Coronary artery (tissue), 2 donors: ENCODE results near the gene TRNT1.

Experiments used
- DNase-seq: peaks from one replicate; pipeline ENCODE4 v3.0.0-alpha.2; 2017; ENCODE audit warnings: low spot score
- H3K27ac ChIP-seq, 2 donors: fragments of 200-600 bp; sonication (generic); one replicate each; pipeline ENCODE4 v1.5.1; 2016 to 2019
- H3K4me3 ChIP-seq: fragments of 200-600 bp; sonication (generic); 2 replicates; pipeline ENCODE4 v1.5.1; 2016; ENCODE audit warnings: mild to moderate bottlenecking, moderate library complexity
- CTCF ChIP-seq: fragments of 200-600 bp; sonication (generic); IDR thresholded peaks from one replicate; pipeline ENCODE4 v1.5.1; 2019; ENCODE audit warnings: antibody characterized with exemption

TRNT1 gene

DNA sequence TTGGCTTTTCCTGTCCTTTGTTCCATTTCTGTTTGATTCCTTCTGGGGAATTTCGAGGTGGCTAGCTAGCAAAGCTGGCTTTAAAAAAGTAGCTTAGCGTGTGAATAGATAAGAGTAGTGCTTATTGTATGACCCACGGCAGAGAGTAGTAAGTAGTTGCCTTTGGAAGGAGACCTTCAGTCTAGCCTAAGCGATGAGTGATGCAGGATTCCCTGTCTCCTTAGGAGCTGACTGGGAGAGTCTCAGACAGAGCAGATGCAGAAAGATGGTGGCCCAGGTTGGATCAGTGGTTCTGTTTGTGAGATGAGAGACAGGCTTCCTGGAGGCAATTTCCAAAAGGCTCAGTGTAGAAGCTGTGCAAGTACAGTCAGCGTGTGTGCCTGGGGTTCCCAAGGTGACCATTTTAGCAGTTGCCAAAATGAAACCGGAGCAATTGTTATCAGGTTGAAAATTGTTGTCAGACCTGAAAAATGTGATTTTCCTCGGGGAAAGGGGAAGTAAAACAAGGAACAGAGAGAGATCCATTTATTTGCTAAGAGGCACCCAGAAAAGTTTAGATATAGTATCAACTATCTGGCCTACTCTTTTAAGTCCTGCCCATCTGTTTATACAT is 15.9 kb upstream of the TRNT1 start:
- no peak for TF ChIP-seq CTCF
- DNase-seq, result no peak
- no peak overlapping the region for H3K27ac ChIP-seq
- no peak overlapping the region for H3K4me3 ChIP-seq

- H3K4me3 ChIP-seq, result no peak overlapping the region
- H3K27ac ChIP-seq, result no peak overlapping the region
- no peak for TF ChIP-seq CTCF
- DNase-seq, result no peak
Measured at GRCh38 chr3:3113042-3113709, 13.6 kb upstream of the TRNT1 start.

- TF ChIP-seq CTCF, result no peak
- H3K4me3 ChIP-seq, result no peak overlapping the region
- no peak overlapping the region for H3K27ac ChIP-seq
- no peak for DNase-seq
Measured at GRCh38 chr3:3117651-3118050, 9.1 kb upstream of the TRNT1 start.

GRCh38 chr3:3119393-3119851 is 7.3 kb upstream of the TRNT1 start:
- TF ChIP-seq CTCF, result no peak
- no peak for DNase-seq
- Histone ChIP-seq H3K4me3 (no peak overlapping the region), H3K27ac (no peak overlapping the region)

GRCh38 chr3:3125977-3126376 is 763 bp upstream of the TRNT1 start:
- DNase-seq, result no peak
- TF ChIP-seq CTCF, result no peak
- Histone ChIP-seq H3K27ac (peak overlapping the region; percentile 93 to 97), H3K4me3 (peak overlapping the region; percentile 99)

GRCh38 chr3:3127432-3128010 is 781 bp downstream of the TRNT1 start:
- DNase-seq, result no peak
- no peak for TF ChIP-seq CTCF
- Histone ChIP-seq H3K27ac (peak overlapping the region; percentile 93 to 97), H3K4me3 (peak overlapping the region; percentile 99)

DNA sequence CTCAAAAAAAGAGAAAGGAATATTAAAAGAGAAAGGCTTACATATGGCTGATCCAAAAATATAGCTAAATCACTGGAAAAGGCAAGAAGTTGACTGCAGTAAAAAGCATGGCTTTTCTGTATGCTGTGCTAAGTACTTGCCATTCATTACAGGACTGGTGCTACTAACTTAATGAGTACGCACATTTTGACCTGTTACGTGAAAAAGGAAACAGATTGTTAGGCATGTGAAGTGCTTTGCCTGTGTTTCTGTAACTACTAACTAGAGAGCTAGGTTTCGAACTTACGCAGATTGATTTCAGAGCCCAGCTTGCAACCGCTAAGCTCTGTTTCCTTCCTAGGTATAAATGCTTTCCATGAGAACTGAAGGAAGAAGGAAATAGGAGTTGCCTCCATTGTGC is 2.8 kb downstream of the TRNT1 start:
- Histone ChIP-seq H3K27ac (no peak overlapping the region), H3K4me3 (no peak overlapping the region)
- DNase-seq, result no peak
- no peak for TF ChIP-seq CTCF
